Fibroblast of the conjunctiva (primary cell): Measurements from ENCODE around the gene MAP2K6.
"Not testable (repeated sequence)": the region's sequence is repeated elsewhere in the genome, so short reads cannot be mapped to it uniquely, and the experiment has no call there.

Experiments
- DNase-seq: peaks from one replicate; pipeline ENCODE4 v3.0.0-alpha.2; 2010; ENCODE audit warnings: low read depth

Gene MAP2K6

GRCh38 chr17:69457603-69458002, 43.1 kb downstream of the MAP2K6 start:
- DNase-seq = no peak

- no peak for DNase-seq
These were observed 46.7 kb downstream of the MAP2K6 start for GRCh38 chr17:69460963-69461922.

GRCh38 chr17:69461951-69462369, 47.5 kb downstream of the MAP2K6 start:
- no peak for DNase-seq

- DNase-seq = no peak
These were observed 48.4 kb downstream of the MAP2K6 start for GRCh38 chr17:69462882-69463281.

- DNase-seq = no peak
These were observed 52.0 kb downstream of the MAP2K6 start for GRCh38 chr17:69466451-69466850.

- DNase-seq = no peak
These were observed 52.6 kb downstream of the MAP2K6 start for GRCh38 chr17:69466905-69467667.

GRCh38 chr17:69468207-69468606, 53.7 kb downstream of the MAP2K6 start:
- no peak for DNase-seq

- no peak for DNase-seq
These were observed 56.2 kb downstream of the MAP2K6 start for GRCh38 chr17:69470702-69471101.

GRCh38 chr17:69471406-69471805, 56.9 kb downstream of the MAP2K6 start:
- no peak for DNase-seq

GRCh38 chr17:69473841-69474831, 59.6 kb downstream of the MAP2K6 start:
- peak; percentile 38 for DNase-seq

GRCh38 chr17:69477204-69477902, 62.9 kb downstream of the MAP2K6 start:
- no peak for DNase-seq

- no peak for DNase-seq
These were observed 63.4 kb downstream of the MAP2K6 start for GRCh38 chr17:69477903-69478266.

- no peak for DNase-seq
These were observed 64.4 kb downstream of the MAP2K6 start for GRCh38 chr17:69478916-69479315.

GRCh38 chr17:69479756-69480155, 65.3 kb downstream of the MAP2K6 start:
- not testable (repeated sequence) for DNase-seq

GRCh38 chr17:69480245-69480644, 65.7 kb downstream of the MAP2K6 start:
- no peak for DNase-seq

- DNase-seq = peak; percentile 29
These were observed 70.8 kb downstream of the MAP2K6 start for GRCh38 chr17:69485251-69485661.

GRCh38 chr17:69485901-69486643, 71.6 kb downstream of the MAP2K6 start:
- no peak for DNase-seq

GRCh38 chr17:69486779-69487637, 72.5 kb downstream of the MAP2K6 start:
- DNase-seq = no peak

- DNase-seq = no peak
These were observed 74.8 kb downstream of the MAP2K6 start for GRCh38 chr17:69489313-69489712.
